SU-DHL-6 (cell line): ENCODE data around the gene LRRC55.

Experiments
- H2AFZ ChIP-seq: fragments of 200-600 bp; sonication (generic); 2 replicates; pipeline ENCODE4 v1.6.1; 2014; ENCODE audit warnings: low read depth, mild to moderate bottlenecking, moderate library complexity, mixed read lengths, antibody characterized with exemption, low read length; ENCODE audit not compliant: severe bottlenecking
- H3F3A ChIP-seq: fragments of 200-600 bp; shearing (Covaris generic); 2 replicates; pipeline ENCODE4 v1.6.0; 2016; ENCODE audit warnings: antibody characterized with exemption, mild to moderate bottlenecking; ENCODE audit not compliant: insufficient read depth
- H3K27ac ChIP-seq: fragments of 200-600 bp; sonication (generic); 2 replicates; pipeline ENCODE4 v1.5.1; 2016; ENCODE audit warnings: low read depth, mild to moderate bottlenecking, low read length, moderate library complexity, mixed read lengths
- H3K27me3 ChIP-seq: fragments of 200-600 bp; sonication (generic), shearing (Covaris generic); 2 replicates; pipeline ENCODE4 v1.6.0; 2014; ENCODE audit warnings: mild to moderate bottlenecking, low read length
- H3K36me3 ChIP-seq: fragments of 200-600 bp; sonication (generic); 2 replicates; pipeline ENCODE4 v1.6.1; 2014; ENCODE audit warnings: mild to moderate bottlenecking, low read length, mixed read lengths
- H3K4me2 ChIP-seq: fragments of 300-600, 200-600 bp; shearing (Covaris generic), sonication (generic); 2 replicates; pipeline ENCODE4 v1.6.0; 2014; ENCODE audit warnings: low read length, low read depth, mild to moderate bottlenecking; ENCODE audit not compliant: poor library complexity, severe bottlenecking
- H3K4me3 ChIP-seq: fragments of 200-600 bp; sonication (generic); 2 replicates; pipeline ENCODE4 v1.5.1; 2014; ENCODE audit warnings: antibody characterized with exemption, low read length, mild to moderate bottlenecking, mixed read lengths; ENCODE audit not compliant: insufficient read depth, poor library complexity, severe bottlenecking
- H3K79me2 ChIP-seq: fragments of 200-600 bp; sonication (generic); 2 replicates; pipeline ENCODE4 v1.6.1; 2014; ENCODE audit warnings: mild to moderate bottlenecking, low read length, moderate library complexity; ENCODE audit not compliant: insufficient read depth
- H3K9ac ChIP-seq: fragments of 200-600 bp; sonication (generic); 2 replicates; pipeline ENCODE4 v1.7.0; 2014; ENCODE audit warnings: mild to moderate bottlenecking, low read length
- H3K9me2 ChIP-seq: fragments of 200-600 bp; sonication (generic); replicated peaks from 2 replicates; pipeline ENCODE4 v1.6.1; 2014; ENCODE audit warnings: low read length; ENCODE audit not compliant: insufficient read depth
- H3K9me3 ChIP-seq: fragments of 200-600 bp; sonication (generic); 2 replicates; pipeline ENCODE4 v1.6.1; 2014; ENCODE audit warnings: low read length, mixed read lengths; ENCODE audit not compliant: insufficient read depth
- H4K20me1 ChIP-seq: fragments of 200-600 bp; sonication (generic); 2 replicates; pipeline ENCODE4 v1.6.1; 2014; ENCODE audit warnings: low read depth, mild to moderate bottlenecking, antibody characterized with exemption, low read length, moderate library complexity, mixed read lengths
- EZH2phosphoT487 ChIP-seq: fragments of 200-600 bp; sonication (generic), shearing (Covaris generic); conservative IDR thresholded peaks from 2 replicates; pipeline ENCODE4 v1.6.1; 2018; ENCODE audit warnings: mild to moderate bottlenecking, antibody characterized with exemption, low read length, moderate library complexity, mixed read lengths
- TF ChIP-seq, protein P1 (sequence below): fragments of 200-600 bp; sonication (generic); IDR thresholded peaks from one replicate; pipeline ENCODE4 v1.5.1; 2017; ENCODE audit warnings: antibody characterized with exemption, mild to moderate bottlenecking, low read length, moderate library complexity; ENCODE audit not compliant: insufficient read depth, poor library complexity, severe bottlenecking

The LRRC55 gene

DNA sequence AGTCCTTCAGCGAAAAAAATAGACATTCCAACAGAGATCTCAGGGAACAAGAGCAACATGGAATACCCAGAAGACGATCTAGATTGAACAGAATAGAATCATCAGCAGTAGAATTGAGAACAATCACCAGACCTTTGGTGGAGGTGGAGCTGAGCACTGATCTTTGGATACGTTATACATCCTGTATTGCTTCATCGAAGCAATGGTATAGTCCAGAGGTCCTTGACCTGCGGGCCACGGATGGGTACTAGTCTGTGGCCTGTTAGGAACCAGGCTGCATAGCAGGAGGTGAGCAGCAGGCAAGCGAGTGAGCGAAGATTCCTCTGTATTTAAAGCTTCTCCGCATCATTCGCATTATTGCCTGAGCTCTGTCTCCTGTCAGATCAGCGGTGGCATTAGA, 17.6 kb downstream of the LRRC55 start:
- Histone ChIP-seq H3K9me2 (no peaks in the 10 kb centered on the region), H3K4me3 (no peak overlapping the region), H4K20me1 (no peaks in the 10 kb centered on the region), H2AFZ (no peak overlapping the region), H3K36me3 (no peaks in the 10 kb centered on the region), H3K79me2 (no peaks in the 10 kb centered on the region), H3F3A (no peaks in the 10 kb centered on the region), H3K9me3 (no peaks in the 10 kb centered on the region), H3K27ac (no peak overlapping the region), H3K9ac (no peak overlapping the region), H3K4me2 (no peak overlapping the region), H3K27me3 (no peaks in the 10 kb centered on the region)
- no peak for TF ChIP-seq EZH2phosphoT487
- TF ChIP-seq, protein P1, sequence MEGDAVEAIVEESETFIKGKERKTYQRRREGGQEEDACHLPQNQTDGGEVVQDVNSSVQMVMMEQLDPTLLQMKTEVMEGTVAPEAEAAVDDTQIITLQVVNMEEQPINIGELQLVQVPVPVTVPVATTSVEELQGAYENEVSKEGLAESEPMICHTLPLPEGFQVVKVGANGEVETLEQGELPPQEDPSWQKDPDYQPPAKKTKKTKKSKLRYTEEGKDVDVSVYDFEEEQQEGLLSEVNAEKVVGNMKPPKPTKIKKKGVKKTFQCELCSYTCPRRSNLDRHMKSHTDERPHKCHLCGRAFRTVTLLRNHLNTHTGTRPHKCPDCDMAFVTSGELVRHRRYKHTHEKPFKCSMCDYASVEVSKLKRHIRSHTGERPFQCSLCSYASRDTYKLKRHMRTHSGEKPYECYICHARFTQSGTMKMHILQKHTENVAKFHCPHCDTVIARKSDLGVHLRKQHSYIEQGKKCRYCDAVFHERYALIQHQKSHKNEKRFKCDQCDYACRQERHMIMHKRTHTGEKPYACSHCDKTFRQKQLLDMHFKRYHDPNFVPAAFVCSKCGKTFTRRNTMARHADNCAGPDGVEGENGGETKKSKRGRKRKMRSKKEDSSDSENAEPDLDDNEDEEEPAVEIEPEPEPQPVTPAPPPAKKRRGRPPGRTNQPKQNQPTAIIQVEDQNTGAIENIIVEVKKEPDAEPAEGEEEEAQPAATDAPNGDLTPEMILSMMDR: no peak

DNA sequence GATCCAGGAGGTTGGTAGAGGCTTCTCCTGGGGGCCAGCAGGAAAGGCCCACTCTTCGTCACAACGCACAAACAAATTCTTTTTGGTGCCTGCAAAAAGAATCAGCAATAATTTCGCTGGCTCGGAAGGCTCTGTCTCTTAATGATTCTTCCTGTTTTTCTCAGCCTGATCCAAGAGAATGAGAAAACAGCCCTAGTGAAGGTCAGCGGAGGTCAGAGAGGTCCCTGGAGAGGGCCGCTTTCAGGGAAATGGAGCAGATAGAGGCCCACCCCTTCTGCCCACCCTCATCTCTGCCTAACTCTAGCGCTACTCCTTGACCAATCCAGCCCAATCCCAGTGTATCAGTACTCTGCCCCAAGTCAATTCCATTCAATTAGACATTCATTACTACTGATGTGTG, 19.2 kb downstream of the LRRC55 start:
- Histone ChIP-seq H3F3A (no peaks in the 10 kb centered on the region), H3K4me3 (no peak overlapping the region), H3K9me3 (no peaks in the 10 kb centered on the region), H3K79me2 (no peaks in the 10 kb centered on the region), H3K27me3 (no peaks in the 10 kb centered on the region), H3K4me2 (no peak overlapping the region), H3K27ac (no peak overlapping the region), H2AFZ (no peak overlapping the region), H3K36me3 (no peaks in the 10 kb centered on the region), H4K20me1 (no peaks in the 10 kb centered on the region), H3K9ac (no peak overlapping the region), H3K9me2 (no peaks in the 10 kb centered on the region)
- TF ChIP-seq, protein P1: no peak
- no peak for TF ChIP-seq EZH2phosphoT487

DNA sequence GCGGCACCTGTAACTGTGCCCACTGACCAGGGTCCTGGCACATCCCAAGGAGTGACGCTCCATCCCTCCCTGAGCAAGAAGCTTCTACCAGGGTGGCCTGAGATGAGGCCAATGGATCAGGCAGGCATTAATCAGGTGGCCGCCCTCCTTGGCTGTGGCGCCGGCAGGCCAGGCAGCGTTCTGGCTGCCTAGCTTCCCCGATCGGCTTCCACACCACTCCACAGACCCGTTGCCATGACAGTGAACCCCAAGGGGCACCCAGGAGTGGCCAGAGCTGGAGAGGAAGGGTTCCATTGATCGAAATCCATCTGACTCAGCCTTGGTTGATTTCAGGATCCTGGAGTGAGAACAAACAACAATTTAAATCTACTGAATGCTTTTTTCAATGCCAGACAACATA, 20.5 kb downstream of the LRRC55 start:
- no peak overlapping the region for H3K4me2 ChIP-seq
- no peaks in the 10 kb centered on the region for H3K79me2 ChIP-seq
- no peaks in the 10 kb centered on the region for H3K36me3 ChIP-seq
- H3K9me3 ChIP-seq: no peaks in the 10 kb centered on the region
- TF ChIP-seq, protein P1: no peak
- no peak for TF ChIP-seq EZH2phosphoT487
- H3K9ac ChIP-seq: no peak overlapping the region
- no peaks in the 10 kb centered on the region for H4K20me1 ChIP-seq
- H3K27ac ChIP-seq: no peak overlapping the region
- H3F3A ChIP-seq: no peaks in the 10 kb centered on the region
- H3K27me3 ChIP-seq: no peaks in the 10 kb centered on the region
- H2AFZ ChIP-seq: no peak overlapping the region
- no peak overlapping the region for H3K4me3 ChIP-seq
- no peaks in the 10 kb centered on the region for H3K9me2 ChIP-seq

DNA sequence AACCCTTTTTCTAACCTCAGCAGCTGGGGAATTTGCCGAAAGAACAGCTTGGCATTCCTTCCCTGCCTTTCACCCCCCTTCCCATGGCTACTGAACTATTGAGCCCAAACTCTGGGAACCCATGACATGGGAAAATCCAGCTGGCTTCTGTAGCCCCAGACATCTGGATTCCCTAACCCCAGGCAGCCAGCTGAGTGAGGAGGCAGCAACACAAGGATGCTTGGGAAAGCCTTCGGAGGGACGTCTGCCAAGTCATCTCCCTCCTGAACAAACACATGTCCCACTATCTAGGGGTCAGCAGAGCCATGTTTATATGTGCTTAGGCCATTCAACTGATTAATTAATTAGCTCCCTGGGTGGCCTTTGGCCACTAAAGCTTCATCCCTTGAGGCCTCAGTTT, 21.6 kb downstream of the LRRC55 start:
- TF ChIP-seq, protein P1: no peak
- TF ChIP-seq EZH2phosphoT487: no peak
- H3K9ac ChIP-seq: no peak overlapping the region
- H2AFZ ChIP-seq: no peak overlapping the region
- no peaks in the 10 kb centered on the region for H3K9me2 ChIP-seq
- H3K27ac ChIP-seq: no peak overlapping the region
- no peak overlapping the region for H3K4me2 ChIP-seq
- H3K79me2 ChIP-seq: no peaks in the 10 kb centered on the region
- H3K4me3 ChIP-seq: no peak overlapping the region
- H3K9me3 ChIP-seq: no peaks in the 10 kb centered on the region
- H3F3A ChIP-seq: no peaks in the 10 kb centered on the region
- H3K27me3 ChIP-seq: no peaks in the 10 kb centered on the region
- no peaks in the 10 kb centered on the region for H4K20me1 ChIP-seq
- H3K36me3 ChIP-seq: no peaks in the 10 kb centered on the region
